HG03097 (cell line): ENCODE measurements around the gene ATXN1.

Experiments used
- ATAC-seq: cut with Tn5 transposase; IDR thresholded peaks from one replicate; pipeline ENCODE4 v1.9.1; 2021; ENCODE audit not compliant: unreplicated experiment, low FRiP score

ATXN1 gene

DNA sequence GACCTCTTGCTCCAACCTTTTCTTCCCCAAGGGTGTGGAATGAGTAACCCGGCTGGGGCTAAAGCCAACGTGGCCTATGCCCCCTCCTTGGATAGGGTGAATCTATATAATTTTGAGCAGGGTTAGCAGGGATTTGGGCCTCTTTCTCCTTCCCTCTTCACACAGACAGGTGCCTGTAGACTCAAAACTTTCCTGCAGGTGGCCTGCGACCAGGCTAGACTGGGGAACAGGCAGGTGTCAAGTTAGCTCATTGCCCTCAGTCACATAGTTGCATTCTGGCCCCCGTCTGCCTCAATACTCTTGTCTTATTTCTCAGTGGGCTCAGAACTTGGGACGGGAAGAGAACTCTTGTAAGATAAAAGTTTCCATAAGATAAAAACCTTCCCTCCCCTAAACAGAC, 243.0 kb downstream of the ATXN1 start:
- ATAC-seq = no peak

DNA sequence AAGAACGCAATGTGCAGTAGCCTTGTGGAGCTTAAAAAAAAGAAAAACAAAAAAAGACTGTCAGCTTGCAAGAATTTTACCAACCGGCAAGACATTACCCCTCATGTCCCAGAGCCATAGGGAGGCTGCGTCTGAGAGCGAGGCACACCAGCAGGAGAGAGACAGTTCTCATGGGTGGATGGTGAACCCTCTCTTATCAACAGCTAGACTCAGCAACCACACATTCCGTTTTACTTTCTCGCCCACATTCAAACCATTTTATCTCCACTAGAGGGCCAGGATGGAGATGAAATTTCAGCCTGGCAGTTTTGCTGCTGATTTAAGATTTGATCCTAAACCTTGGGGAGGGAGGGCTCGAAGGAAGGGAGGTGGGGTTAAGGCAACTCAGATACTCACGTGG, 247.0 kb downstream of the ATXN1 start:
- no peak for ATAC-seq

DNA sequence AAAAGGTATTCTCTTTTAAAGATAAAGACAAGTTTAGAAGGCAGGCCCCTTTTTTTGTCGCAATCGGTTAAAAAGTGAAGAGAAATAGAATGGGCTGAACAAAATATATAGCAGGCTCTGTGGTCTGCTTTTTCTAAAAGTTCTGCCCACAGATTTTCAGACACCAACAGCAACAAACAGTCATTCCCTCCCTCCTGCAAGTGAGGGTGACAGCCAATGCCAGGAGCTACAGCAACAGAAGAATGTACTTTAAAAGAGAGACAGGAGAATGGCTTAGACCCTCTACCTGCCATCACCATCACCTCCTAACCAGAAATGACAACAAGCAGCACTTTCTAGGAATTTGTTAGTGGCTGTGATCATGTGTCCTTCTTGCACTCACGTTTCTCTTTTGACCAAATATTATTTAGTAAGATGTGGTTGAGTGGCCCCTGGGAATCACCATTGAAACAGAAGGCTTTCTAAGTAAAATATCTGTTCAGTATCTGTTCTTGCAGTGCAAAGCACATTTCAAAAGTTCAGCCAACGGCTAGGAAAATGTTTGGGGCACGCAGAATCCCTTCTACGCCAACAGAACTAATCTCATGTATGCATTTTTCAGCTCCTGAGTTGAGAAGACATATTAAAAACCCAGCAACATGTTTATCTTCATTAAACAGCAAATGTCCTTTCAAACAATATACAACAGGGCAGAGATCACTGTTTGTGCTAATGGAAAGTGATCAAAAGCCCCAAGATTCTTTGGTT, 248.5 kb downstream of the ATXN1 start:
- ATAC-seq = peak; percentile 6

DNA sequence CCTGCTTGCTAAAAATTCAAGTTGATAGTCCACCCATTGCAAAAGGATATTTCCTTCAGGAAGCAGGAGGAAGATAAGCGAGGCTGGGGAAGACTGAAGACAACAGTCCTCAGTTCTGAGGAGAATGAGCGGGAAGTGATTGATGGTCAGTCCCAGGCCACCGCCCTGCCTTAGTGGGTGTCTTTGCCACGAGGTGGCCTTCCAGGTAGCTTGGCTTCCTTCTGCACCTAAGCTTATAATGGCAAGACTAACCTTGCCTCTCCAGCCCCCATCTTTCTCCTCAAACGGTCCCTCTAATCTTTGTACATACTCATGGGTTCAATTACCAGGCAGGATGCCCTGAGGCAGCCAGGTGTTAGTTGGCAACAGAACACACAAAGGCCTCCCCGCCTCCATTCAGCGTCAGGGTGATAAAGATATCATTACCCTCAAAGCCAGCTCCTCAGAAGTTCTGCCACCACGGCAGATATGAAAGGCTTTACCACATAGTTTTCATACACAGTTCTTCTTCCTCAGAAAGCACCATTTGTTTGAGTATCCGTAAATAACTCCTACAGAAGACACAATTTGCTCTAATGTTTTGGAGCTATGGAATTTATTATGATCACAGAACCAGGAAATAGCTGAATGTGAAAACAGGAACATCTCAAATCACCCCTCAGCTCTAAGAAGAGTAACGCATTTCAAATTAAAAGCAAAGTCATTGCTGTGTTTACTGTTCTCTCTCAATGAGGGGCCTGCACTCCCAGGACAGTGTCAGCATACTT, 249.4 kb downstream of the ATXN1 start:
- ATAC-seq = peak; percentile 35

DNA sequence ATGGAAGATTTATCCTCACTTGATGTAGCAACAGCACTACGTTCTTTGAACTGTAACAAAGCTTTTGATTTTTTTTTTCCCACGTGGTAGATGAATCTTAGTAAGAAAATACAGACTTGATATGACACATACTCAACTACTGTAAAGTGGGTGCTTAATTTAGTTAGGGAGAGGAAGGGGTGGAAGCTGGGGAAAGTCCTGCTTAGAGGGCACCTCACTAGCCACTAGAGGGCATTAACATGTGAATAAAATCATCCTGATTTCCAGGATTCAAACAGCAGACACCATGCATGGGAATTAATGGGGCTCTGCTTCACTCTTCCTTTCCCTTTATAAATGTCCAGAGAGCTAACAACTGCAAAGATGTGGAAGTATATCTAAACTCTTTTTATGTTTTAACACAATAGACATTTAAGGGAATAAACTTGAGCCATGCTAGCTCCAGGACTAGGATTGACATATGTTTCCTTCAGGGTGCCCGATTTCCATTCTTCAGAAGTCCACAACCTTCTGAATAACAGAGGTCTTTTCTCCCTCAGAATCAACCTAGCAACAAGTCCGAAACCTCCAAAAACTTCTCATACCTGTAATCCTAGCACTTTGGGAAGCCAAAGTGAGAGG, 250.1 kb downstream of the ATXN1 start:
- no peak for ATAC-seq

DNA sequence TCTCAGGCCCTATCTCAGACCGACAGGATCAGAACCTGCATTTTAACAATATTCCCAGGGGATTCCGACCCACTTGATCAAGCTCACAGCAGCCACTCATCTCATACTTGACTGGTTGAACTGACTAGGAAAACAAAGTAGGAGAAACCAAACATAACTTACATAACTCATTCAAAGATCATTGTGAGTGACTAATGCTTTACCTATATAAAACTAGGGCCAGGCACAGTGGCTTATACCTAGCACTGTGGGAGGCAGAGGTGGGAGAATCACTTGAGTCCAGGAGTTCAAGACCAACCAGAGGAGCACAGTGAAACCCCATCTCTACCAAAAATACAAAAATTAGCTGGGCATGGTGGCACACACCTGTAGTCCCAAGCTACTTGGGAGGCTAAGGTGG, 251.0 kb downstream of the ATXN1 start:
- no peak for ATAC-seq

DNA sequence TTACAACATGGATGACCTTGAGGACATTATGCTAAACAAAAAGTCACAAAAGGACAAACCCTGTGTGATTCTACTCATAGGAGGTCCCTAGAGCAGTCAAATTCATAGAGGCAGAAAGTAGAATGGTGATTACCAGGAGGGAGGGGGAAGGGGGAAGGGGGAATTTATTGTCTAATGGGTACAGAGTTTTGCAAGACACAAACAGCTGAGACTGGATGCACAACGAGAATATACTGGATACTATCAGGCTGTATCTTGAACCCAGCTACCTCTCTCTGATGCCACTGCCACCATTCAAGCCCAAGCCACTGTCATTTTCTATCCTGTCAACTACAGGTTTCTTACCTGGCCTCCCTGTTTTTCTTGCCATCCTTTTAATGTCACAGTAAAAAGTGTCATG, 252.3 kb downstream of the ATXN1 start:
- no peak for ATAC-seq

DNA sequence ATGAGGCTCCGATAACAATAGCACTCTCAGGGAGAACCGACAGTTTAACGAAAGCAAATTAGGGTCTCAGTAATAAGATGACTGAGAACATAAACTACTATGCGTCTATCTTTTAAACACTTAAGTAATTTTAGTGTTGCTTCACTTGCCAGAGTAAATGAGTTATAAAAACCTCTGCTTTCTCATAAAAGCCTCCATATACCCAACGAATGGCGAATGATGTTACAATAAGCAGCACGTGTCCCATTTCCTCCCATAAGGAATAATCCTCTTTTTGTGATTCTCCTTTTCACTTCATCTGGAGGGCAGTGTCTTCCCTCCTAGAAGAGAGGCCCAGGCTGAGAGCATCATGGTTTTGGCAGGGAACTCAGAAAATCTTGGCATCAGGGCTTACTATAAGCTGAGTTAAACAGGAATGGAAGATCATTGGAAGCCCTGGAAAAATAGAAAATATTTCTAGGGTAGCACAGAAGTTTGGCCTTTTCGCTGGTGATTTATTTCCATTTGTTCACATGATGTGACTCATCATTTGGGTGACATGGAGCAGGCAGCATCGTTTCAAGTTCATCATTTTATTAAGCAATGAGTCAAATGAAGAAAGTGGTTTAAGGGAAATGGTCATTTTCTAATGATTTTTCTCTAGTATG, 255.4 kb downstream of the ATXN1 start:
- ATAC-seq = no peak

DNA sequence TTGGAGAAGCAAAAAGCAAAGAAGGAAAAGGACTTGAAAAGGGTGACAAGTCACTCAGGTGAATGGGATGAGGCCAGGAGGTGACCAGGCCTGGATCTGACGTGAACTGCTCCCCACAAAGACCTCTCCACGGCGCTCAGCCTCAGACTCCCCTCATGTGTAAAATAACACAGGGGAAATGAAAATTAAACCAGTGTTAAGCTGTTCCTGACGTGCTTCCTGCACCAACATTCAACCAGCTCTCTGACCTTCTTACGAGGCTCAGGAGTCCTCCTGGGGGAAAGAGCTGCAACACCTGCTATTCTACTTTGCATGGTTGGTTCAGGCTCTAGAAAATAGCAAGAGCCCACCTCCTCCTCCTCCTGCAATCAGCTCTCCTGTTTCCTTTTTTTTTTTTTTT, 256.7 kb downstream of the ATXN1 start:
- ATAC-seq = no peak

DNA sequence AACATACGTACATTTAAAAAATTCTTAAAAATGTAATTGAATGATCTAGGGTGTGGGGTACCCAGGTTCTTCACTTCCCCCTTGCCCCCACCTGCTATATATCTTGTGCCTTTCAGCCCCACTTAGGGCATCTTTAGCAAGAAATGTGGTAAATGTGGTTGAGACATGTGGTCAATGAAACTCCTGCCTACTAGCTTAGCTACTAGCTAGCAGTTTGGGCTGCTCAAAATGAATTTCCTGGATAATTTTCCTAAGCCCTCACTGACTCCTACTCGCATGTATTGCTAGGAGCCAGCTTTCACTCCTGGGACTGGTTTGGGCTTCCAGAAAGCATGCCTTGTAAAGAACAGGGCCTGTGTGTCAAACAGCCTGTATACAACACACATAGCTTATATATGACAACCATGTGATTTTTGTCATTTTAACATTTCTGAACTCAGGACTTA, 257.3 kb downstream of the ATXN1 start:
- peak; percentile 67 for ATAC-seq

DNA sequence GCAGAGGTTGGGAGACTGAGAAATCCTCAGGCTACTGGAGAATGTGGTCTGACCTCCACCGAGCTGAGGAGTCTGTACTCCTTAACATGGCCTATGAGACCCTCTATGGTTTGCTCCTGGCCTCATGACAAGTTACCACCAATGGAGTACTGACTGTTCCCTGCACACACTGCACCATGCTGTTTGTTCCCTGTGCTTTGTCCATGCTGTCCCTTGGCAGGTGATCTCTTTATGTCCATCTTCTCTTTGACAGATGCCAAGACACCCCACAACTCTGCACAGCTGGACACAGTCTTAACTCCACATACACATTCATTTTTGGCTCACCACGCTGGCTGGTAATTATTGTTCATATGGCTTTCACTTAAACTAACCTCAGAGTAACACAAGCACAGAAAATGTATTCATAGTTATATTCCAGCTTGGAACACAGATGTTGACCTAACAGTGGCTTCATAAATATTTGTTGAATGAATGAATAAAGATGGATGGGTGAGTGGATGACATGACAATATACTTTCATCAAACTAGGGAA, 258.0 kb downstream of the ATXN1 start:
- no peak for ATAC-seq

DNA sequence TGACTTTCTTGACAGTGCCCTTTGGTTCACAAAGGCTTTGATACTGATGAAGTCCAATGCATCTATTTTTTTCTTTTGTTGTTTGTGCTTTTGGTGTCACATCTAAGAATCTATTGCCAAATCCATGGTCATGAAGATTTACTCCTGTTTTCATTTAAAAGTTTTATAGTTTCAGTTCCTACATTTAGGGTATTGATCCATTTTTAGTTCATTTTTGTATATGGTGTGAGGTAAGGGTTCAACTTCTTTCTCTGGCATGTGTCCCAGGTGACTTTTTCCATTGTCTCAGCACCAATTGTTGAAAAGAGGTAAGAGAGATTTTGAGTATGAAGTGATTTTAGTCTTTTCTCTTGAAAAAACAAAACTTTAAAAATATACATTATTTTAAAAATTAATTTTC, 262.3 kb downstream of the ATXN1 start:
- ATAC-seq = no peak

DNA sequence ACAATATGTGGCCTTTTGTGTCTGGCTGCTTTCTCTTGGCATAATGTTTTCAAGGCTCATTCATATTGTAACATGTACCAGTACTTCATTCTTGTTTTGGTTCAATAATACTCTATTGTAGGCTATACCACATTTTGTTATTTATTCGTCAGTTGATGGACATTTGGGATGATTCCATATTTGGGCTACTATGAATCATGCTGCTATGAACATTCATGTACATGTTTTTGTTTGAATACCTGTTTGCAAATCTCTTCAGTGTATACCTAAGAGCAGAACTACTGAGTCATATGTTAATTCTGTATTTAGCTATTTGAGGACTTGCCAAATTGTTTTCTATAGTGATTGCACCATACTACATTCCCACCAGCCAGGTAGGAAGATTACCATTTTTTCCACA, 263.0 kb downstream of the ATXN1 start:
- no peak for ATAC-seq

DNA sequence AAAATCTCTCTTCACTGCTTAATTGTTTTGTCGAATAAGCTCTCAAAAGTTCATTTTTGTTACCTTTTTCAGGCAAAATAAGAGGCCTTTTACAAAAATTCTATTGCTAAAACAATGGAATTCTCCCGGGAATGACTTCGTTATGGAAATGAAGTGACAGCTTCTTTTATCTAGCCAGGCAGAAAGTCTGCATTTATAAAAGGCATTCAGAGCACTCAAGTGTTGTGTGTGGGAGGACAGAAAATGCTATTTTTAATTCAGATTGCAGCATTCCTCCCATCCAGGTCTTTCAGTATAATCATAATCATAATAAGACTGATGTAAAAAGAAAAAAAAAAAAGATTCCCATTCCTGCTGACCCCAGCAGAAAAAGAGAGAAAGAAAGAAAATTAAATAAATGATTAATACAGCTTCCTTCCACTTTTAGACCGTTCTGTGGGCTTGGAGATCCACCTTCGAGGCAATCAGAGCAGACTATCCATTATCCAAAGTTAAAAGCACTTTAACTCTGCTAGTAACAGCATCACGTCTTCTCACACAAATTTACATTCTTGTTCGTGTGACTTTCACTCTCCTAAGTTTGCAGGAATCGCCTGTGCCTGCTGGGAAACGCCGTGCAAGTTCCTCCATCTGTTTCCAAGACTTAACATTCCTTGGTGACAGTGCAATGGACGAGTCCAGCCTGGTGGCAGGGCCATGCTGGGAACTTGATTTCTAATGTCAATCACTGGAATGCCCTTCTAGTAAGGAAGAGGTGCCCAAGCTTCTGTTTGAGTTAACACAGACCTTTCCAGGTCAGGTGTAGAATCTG, 264.1 kb downstream of the ATXN1 start:
- no peak for ATAC-seq

DNA sequence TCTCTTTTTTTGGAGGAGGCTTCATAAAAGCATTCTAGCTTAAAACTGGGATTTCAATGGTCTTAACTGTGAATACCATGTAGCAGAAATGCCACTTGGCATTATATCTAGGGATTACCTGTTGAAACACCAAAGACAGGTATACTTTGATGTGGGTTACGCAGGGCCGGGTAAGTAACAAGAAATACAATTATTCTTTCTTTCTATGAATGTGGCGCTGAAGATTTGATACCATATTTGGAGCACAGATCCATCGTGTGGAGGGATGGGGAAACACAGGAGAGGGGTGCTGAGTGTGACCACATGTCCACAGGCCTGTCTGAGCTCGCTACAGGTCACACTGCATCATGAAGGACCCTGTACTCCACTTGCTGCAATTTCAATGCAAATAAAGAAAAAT, 265.1 kb downstream of the ATXN1 start:
- ATAC-seq = no peak

DNA sequence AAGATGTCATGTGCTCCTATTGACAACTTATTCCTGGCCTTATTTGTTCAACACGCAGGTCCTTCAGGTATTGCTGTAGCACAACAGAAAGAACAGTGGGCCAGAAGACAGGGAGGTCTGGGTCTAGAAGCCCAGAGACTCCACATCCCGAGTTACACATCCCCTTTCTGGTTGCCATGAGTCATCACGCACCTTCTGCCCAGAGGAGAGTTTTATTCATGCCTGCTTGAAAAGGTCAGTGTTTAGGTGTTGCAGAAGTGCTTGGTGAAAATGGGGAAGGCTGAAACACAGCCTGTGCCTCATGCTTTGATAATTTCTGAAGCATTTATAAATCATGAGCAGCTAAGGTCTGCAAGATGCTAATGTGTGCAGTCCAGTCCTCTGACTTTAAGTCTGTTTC, 266.5 kb downstream of the ATXN1 start:
- ATAC-seq = peak; percentile 78

DNA sequence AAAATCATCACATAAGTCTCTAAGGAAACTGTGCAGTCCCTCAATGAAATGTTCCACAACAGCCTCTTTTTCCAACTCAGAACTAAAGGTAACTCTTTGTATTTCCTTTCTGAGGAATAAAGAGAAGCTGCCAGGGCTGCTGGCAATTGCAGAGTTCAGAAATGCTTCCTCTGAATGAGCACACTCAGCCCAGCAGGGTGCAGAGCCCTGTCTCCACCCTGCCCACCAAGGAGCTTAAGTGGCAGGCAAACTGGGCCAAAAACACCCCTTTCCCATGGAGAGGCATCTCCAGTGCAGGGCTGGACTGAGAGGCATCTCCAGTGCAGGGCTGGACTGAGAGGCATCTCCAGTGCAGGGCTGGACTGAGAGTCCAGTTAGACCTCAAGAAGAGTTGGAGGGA, 267.5 kb downstream of the ATXN1 start:
- no peak for ATAC-seq

DNA sequence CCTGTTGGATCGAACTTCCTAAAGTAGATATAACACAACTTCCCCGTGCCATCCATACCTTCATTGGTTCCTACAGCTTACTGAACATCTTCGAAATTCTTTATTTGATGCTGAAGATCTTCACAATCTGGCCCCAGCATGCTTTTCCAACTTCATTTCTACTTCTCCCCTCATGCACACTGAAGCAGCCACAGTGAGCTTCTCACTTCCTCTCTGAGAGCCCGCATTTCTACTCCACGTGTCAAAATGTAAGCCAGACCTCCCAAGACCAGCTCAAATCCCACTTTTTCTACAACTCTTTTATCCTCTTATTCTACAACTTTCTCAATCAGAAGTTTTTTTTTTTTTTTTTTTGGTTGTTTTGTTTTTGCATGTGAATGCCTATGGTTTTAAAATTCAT, 268.1 kb downstream of the ATXN1 start:
- no peak for ATAC-seq

DNA sequence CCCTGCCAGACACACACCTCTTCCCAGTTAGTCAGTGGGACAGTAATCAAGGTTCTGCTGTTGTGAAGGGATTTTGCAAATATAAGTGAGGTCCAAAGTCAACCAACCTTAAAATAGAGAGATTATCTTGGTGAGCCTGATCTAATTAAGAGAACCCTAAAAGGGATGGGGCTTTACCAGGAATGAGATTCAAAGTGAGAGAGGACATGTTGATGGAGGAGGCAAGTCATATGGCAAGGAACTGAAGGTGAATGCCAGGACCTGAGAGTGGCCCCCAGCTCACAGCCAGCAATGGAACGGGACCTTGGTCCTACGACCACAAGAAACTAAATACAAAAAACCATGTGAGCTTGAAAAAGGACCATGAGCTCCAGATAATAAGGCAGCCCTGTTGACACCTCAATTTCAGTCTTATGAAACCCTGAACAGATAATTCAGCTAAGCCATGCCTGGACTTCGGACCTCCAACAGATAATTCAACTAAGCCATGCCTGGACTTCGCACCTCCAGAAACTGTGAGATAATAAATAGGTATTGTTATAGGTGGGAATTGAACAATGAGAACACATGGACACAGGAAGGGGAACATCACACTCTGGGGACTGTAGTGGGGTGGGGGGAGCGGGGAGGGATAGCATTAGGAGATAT, 269.5 kb downstream of the ATXN1 start:
- ATAC-seq = no peak

DNA sequence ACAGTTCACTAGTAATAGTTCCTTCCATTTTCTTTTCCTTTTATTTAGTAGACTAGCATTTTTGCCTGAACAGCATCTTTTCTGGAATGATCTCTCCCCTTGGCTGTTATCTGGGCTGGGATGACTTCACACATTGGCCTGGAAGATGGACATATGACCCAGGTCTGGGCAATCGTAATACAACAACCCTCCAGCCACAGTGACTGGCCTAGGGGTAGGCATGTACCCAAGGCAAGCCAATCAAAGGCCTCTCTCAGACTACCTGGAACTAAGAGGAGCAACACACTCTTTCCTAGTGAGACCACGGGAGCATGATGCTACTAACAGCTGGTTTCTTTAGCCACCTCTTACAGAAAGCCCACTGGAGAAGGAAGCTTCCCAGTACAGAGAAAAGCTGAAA, 270.6 kb downstream of the ATXN1 start:
- ATAC-seq = no peak
